Neural cell (in vitro differentiated cells): Measurements from ENCODE around the gene SPECC1. TPM values are rescaled to one million over a fixed set of nuclear protein-coding genes. Genes with fewer than 3 reads are reported as not detected.
"Not testable (repeated sequence)": the region's sequence is repeated elsewhere in the genome, so short reads cannot be mapped to it uniquely, and the experiment has no call there.

Experiments
- H2AFZ ChIP-seq: fragments of 200-600, 300-800 bp; sonication (generic), shearing (Covaris generic); 2 replicates; pipeline ENCODE4 v1.6.0; 2014; ENCODE audit warnings: low read depth, mild to moderate bottlenecking, antibody characterized with exemption, low read length, moderate library complexity
- H3F3A ChIP-seq: fragments of 200-600 bp; shearing (Covaris generic); 2 replicates; pipeline ENCODE4 v1.6.1; 2016; ENCODE audit warnings: mild to moderate bottlenecking, moderate library complexity, mixed read lengths, antibody characterized with exemption, low read length; ENCODE audit not compliant: insufficient read depth, poor library complexity, severe bottlenecking
- H3K27ac ChIP-seq: fragments of 200-600, 300-800 bp; sonication (generic), shearing (Covaris generic); 2 replicates; pipeline ENCODE4 v1.5.1; 2014; ENCODE audit warnings: mild to moderate bottlenecking, low read length, moderate library complexity
- H3K27me3 ChIP-seq: fragments of 300-800, 200-600 bp; sonication (generic), shearing (Covaris generic); 2 replicates; pipeline ENCODE4 v1.6.0; 2014; ENCODE audit warnings: mild to moderate bottlenecking, low read depth, low read length, moderate library complexity; ENCODE audit not compliant: insufficient read depth
- H3K36me3 ChIP-seq: fragments of 300-800, 200-600 bp; sonication (generic), shearing (Covaris generic); 2 replicates; pipeline ENCODE4 v1.5.1; 2014; ENCODE audit warnings: mild to moderate bottlenecking, antibody characterized with exemption, low read length, moderate library complexity; ENCODE audit not compliant: insufficient read depth
- H3K4me2 ChIP-seq: fragments of 300-800, 200-600 bp; sonication (generic), shearing (Covaris generic); 2 replicates; pipeline ENCODE4 v1.6.0; 2014; ENCODE audit warnings: mild to moderate bottlenecking, low read length
- H3K4me3 ChIP-seq: fragments of 300-800, 200-600 bp; sonication (generic), shearing (Covaris generic); 2 replicates; pipeline ENCODE4 v1.5.1; 2014; ENCODE audit warnings: mild to moderate bottlenecking, low read length, moderate library complexity
- H3K79me2 ChIP-seq: fragments of 200-600 bp; shearing (Covaris generic); replicated peaks from 2 replicates; pipeline ENCODE4 v1.6.0; 2014; ENCODE audit warnings: mild to moderate bottlenecking, low read length, moderate library complexity; ENCODE audit not compliant: insufficient read depth
- H3K9ac ChIP-seq: fragments of 300-800, 200-600 bp; sonication (generic), shearing (Covaris generic); 2 replicates; pipeline ENCODE4 v1.6.1; 2016; ENCODE audit warnings: mild to moderate bottlenecking, low read length, mixed read lengths
- H3K9me2 ChIP-seq: fragments of 200-600 bp; shearing (Covaris generic); 2 replicates; pipeline ENCODE4 v1.6.1; 2016; ENCODE audit warnings: mild to moderate bottlenecking, low read length, mixed read lengths; ENCODE audit not compliant: insufficient read depth
- H3K9me3 ChIP-seq: fragments of 200-600, 300-800 bp; sonication (generic), shearing (Covaris generic); 2 replicates; pipeline ENCODE4 v1.6.1; 2016; ENCODE audit warnings: mild to moderate bottlenecking, mixed run types, low read length, moderate library complexity, mixed read lengths
- H4K20me1 ChIP-seq: fragments of 200-600 bp; shearing (Covaris generic); 2 replicates; pipeline ENCODE4 v1.6.1; 2016; ENCODE audit warnings: mild to moderate bottlenecking, mixed run types; ENCODE audit not compliant: insufficient read depth
- EZH2 ChIP-seq: fragments of 200-600, 300-800 bp; shearing (Covaris generic), sonication (generic); IDR thresholded peaks from 2 replicates; pipeline ENCODE4 v1.6.1; 2014; ENCODE audit warnings: antibody characterized with exemption, low read length, borderline replicate concordance, mild to moderate bottlenecking; ENCODE audit not compliant: insufficient read depth, poor library complexity, severe bottlenecking
- MXI1 ChIP-seq: fragments of 450-650 bp; conservative IDR thresholded peaks from 2 replicates; pipeline ENCODE4 v1.6.1; 2014; ENCODE audit warnings: antibody characterized with exemption, mild to moderate bottlenecking; ENCODE audit not compliant: poor library complexity, severe bottlenecking
- POLR2AphosphoS5 ChIP-seq: IDR thresholded peaks from 2 replicates; pipeline ENCODE4 v1.6.1; 2012
- RAD21 ChIP-seq: fragments of 450-650 bp; conservative IDR thresholded peaks from 2 replicates; pipeline ENCODE4 v1.6.1; 2014; ENCODE audit warnings: antibody characterized with exemption, mild to moderate bottlenecking, moderate library complexity
- SMC3 ChIP-seq: fragments of 450-650 bp; conservative IDR thresholded peaks from 2 replicates; pipeline ENCODE4 v1.6.1; 2014; ENCODE audit warnings: antibody characterized with exemption, mild to moderate bottlenecking, moderate library complexity; ENCODE audit not compliant: poor library complexity
- TAF1 ChIP-seq: IDR thresholded peaks from 2 replicates; pipeline ENCODE4 v1.6.1; 2012; ENCODE audit warnings: low read depth
- polyA plus RNA-seq: library from polyadenylated mRNA; depleted of rRNA; stranded (reverse); fragments of >200 nt; gene quantifications from 2 replicates; pipeline ENCODE4 v1.2.3, GENCODE V29; 2014
- TF ChIP-seq, protein P1 (sequence below): fragments of 450-650 bp; IDR thresholded peaks from 2 replicates; pipeline ENCODE4 v1.5.1; 2014; ENCODE audit warnings: antibody characterized with exemption, mild to moderate bottlenecking, moderate library complexity; ENCODE audit not compliant: poor library complexity, severe bottlenecking
- TF ChIP-seq, protein P2 (sequence below): IDR thresholded peaks from 2 replicates; pipeline ENCODE4 v1.6.1; 2012; ENCODE audit warnings: borderline replicate concordance

SPECC1 gene
- polyA plus RNA-seq, 1 donor from 2014 or later, result 8.6 TPM

DNA sequence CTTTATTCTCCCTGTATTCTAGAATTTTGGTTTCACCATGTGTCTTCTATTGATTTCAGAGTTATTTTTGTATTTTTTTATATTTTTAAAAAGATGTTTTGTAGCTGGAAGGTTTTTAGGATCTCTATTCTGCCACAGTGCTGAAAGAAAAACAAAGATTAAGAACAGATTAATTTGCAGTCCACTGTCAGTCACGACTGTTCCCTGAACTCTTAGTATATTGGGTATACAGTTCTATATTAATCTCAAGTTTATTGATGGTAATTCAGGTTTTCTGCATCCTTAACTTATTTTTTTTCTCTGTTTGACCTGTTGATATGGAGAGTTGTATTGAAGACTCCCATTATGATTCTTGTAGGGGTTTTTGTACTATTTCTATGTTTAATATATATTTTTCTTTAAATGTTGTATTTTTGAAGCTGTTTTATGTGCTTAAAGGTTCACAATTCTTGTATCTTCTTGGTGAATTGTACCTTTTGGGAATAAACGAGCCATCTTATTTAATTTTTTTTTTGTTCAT is 2.9 kb downstream of the SPECC1 start:
- TF ChIP-seq POLR2AphosphoS5, result no peak
- TF ChIP-seq, protein P1, sequence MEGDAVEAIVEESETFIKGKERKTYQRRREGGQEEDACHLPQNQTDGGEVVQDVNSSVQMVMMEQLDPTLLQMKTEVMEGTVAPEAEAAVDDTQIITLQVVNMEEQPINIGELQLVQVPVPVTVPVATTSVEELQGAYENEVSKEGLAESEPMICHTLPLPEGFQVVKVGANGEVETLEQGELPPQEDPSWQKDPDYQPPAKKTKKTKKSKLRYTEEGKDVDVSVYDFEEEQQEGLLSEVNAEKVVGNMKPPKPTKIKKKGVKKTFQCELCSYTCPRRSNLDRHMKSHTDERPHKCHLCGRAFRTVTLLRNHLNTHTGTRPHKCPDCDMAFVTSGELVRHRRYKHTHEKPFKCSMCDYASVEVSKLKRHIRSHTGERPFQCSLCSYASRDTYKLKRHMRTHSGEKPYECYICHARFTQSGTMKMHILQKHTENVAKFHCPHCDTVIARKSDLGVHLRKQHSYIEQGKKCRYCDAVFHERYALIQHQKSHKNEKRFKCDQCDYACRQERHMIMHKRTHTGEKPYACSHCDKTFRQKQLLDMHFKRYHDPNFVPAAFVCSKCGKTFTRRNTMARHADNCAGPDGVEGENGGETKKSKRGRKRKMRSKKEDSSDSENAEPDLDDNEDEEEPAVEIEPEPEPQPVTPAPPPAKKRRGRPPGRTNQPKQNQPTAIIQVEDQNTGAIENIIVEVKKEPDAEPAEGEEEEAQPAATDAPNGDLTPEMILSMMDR, result no peak
- TF ChIP-seq TAF1, result no peak
- TF ChIP-seq MXI1, result no peak
- TF ChIP-seq, protein P2, sequence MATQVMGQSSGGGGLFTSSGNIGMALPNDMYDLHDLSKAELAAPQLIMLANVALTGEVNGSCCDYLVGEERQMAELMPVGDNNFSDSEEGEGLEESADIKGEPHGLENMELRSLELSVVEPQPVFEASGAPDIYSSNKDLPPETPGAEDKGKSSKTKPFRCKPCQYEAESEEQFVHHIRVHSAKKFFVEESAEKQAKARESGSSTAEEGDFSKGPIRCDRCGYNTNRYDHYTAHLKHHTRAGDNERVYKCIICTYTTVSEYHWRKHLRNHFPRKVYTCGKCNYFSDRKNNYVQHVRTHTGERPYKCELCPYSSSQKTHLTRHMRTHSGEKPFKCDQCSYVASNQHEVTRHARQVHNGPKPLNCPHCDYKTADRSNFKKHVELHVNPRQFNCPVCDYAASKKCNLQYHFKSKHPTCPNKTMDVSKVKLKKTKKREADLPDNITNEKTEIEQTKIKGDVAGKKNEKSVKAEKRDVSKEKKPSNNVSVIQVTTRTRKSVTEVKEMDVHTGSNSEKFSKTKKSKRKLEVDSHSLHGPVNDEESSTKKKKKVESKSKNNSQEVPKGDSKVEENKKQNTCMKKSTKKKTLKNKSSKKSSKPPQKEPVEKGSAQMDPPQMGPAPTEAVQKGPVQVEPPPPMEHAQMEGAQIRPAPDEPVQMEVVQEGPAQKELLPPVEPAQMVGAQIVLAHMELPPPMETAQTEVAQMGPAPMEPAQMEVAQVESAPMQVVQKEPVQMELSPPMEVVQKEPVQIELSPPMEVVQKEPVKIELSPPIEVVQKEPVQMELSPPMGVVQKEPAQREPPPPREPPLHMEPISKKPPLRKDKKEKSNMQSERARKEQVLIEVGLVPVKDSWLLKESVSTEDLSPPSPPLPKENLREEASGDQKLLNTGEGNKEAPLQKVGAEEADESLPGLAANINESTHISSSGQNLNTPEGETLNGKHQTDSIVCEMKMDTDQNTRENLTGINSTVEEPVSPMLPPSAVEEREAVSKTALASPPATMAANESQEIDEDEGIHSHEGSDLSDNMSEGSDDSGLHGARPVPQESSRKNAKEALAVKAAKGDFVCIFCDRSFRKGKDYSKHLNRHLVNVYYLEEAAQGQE, result no peak
- TF ChIP-seq SMC3, result no peak
- no peak for TF ChIP-seq RAD21
- no peaks in the 10 kb centered on the region for H3K9me3 ChIP-seq
- H3K79me2 ChIP-seq, result no peaks in the 10 kb centered on the region
- H3F3A ChIP-seq, result no peaks in the 10 kb centered on the region
- H3K27ac ChIP-seq, result no peak overlapping the region
- no peaks in the 10 kb centered on the region for H3K9me2 ChIP-seq
- no peak overlapping the region for H3K9ac ChIP-seq
- H4K20me1 ChIP-seq, result no peaks in the 10 kb centered on the region
- H3K4me3 ChIP-seq, result no peak overlapping the region
- peaks cover 29% of the 10 kb centered on the region for H3K27me3 ChIP-seq
- no peak overlapping the region for H2AFZ ChIP-seq
- H3K4me2 ChIP-seq, result no peak overlapping the region
- H3K36me3 ChIP-seq, result no peaks in the 10 kb centered on the region

DNA sequence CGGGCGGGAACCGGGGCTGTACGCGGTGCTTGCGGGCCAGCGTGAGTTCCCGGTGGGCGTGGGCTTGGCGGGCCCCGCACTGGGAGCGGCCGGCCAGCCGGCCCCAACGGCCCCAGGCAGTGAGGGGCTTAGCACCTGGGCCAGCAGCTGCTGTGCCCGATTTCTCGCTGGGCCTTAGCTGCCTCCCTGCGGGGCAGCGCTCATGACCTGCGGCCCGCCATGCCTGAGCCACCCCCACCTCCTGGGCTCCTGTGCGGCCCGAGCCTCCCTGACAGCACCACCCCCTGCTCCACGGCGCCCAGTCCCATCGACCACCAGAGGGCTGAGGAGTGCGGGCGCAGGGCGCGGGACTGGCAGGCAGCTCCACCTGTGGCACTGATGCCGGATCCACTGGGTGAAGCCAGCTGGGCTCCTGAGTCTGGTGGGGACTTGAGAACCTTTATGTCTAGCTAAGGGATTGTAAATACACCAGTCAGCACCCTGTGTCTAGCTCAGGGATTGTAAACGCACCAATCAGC is 7.4 kb downstream of the SPECC1 start:
- H3F3A ChIP-seq, H3K27me3 ChIP-seq, H3K4me3 ChIP-seq, H2AFZ ChIP-seq, H3K27ac ChIP-seq, H3K36me3 ChIP-seq, H3K79me2 ChIP-seq, H3K9me3 ChIP-seq, H3K9me2 ChIP-seq, H3K4me2 ChIP-seq, H4K20me1 ChIP-seq, H3K9ac ChIP-seq: not testable (repeated sequence)

DNA sequence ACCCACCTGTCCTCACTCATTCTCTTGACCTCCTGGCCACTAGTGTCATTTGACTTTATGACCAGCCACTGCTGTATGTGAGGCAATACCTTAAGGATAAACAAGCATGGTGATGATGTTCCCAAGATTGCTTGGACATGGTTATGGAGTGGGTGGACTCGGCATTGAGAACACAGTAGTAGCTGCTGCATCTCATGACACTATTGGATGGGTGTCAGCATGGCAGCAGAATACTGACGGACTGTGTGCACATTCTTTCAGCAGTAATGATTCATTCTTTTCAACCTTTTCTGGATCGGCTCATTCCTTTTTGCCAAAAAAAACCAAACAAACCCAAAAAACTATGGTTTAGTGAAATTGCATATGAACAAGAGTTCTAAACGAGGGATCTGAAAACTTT is 13.5 kb downstream of the SPECC1 start:
- H3F3A ChIP-seq, result no peaks in the 10 kb centered on the region
- no peak overlapping the region for H3K9ac ChIP-seq
- H3K27me3 ChIP-seq, result no peaks in the 10 kb centered on the region
- no peaks in the 10 kb centered on the region for H3K36me3 ChIP-seq
- H4K20me1 ChIP-seq, result no peaks in the 10 kb centered on the region
- H3K27ac ChIP-seq, result no peak overlapping the region
- TF ChIP-seq EZH2, result no peak
- H3K4me2 ChIP-seq, result no peak overlapping the region
- H3K79me2 ChIP-seq, result no peaks in the 10 kb centered on the region
- H3K4me3 ChIP-seq, result no peak overlapping the region
- no peaks in the 10 kb centered on the region for H3K9me3 ChIP-seq
- H3K9me2 ChIP-seq, result no peaks in the 10 kb centered on the region
- no peak overlapping the region for H2AFZ ChIP-seq
